Tibial nerve (tissue), 4 donors: ENCODE results near the gene DHRS7C. TPM values are rescaled to one million over a fixed set of nuclear protein-coding genes. Genes with fewer than 3 reads are reported as not detected.

Source experiments
- DNase-seq, 2 donors: peaks; one replicate each; pipeline ENCODE4 v3.0.0-alpha.2; 2019; ENCODE audit warnings: low spot score in 2 of 2
- H3K27ac ChIP-seq, 4 donors: fragments of 200-600 bp; sonication (generic) in 3 of 4; one replicate each; pipeline ENCODE4 v1.5.1; 2017 to 2019; ENCODE audit warnings: mild to moderate bottlenecking in 1 of 4
- H3K27me3 ChIP-seq, 2 donors: fragments of 200-600 bp; sonication (generic) in 1 of 2; one replicate each; pipeline versions ENCODE4 v1.5.1 to v1.6.0; 2017 to 2019
- H3K36me3 ChIP-seq, 3 donors: fragments of 200-600 bp; sonication (generic); one replicate each; pipeline ENCODE4 v1.5.1; 2018 to 2019
- H3K4me1 ChIP-seq, 4 donors: fragments of 200-600 bp; sonication (generic) in 3 of 4; one replicate each; pipeline ENCODE4 v1.5.1; 2017 to 2019
- H3K4me3 ChIP-seq, 4 donors: fragments of 200-600 bp; sonication (generic) in 3 of 4; one replicate each; pipeline ENCODE4 v1.5.1; 2017 to 2019; ENCODE audit warnings: mild to moderate bottlenecking in 1 of 4, moderate library complexity in 1 of 4
- H3K9me3 ChIP-seq, 4 donors: fragments of 200-600 bp; sonication (generic) in 3 of 4; one replicate each; pipeline ENCODE4 v1.5.1; 2017 to 2019
- CTCF ChIP-seq, 5 experiments: fragments of 200-600 bp in 3 of 5; fragments of 450-650 bp in 2 of 5; sonication (generic) in 3 of 5; IDR thresholded peaks; one replicate each; pipeline ENCODE4 v1.5.1; 2016 to 2019; ENCODE audit warnings: antibody characterized with exemption in 5 of 5, mild to moderate bottlenecking in 3 of 5, moderate library complexity in 2 of 5
- EP300 ChIP-seq, 2 donors: sonication (generic); formaldehyde crosslinking; IDR thresholded peaks; one replicate each; pipeline ENCODE4 v1.6.1; 2017; ENCODE audit warnings: antibody characterized with exemption in 2 of 2, mild to moderate bottlenecking in 1 of 2
- POLR2A ChIP-seq, 2 donors: fragments of 450-650 bp; IDR thresholded peaks; one replicate each; pipeline ENCODE4 v1.6.1; 2017; ENCODE audit warnings: antibody characterized with exemption in 2 of 2, mild to moderate bottlenecking in 2 of 2, moderate library complexity in 2 of 2
- WGBS, 2 donors: methylation state at CpG; one replicate each; pipeline ENCODE4 v1.1.5; 2018; 5-methylcytosine and 5-hydroxymethylcytosine counted together
- total RNA-seq, 4 donors: library from RNA; depleted of rRNA; stranded (reverse); fragments of >200 nt; gene quantifications; one replicate each; pipeline ENCODE4 v1.1.0, GENCODE V29; 2016

Gene DHRS7C
- total RNA-seq, 4 donors from 2014 or later = not detected

GRCh38 chr17:9829343-9829742 is 38.0 kb upstream of the DHRS7C start:
- WGBS, 2 donors = 75 to 76% methylated on average over 2 of the region's 2 CpGs

GRCh38 chr17:9828296-9829295 is 37.2 kb upstream of the DHRS7C start:
- TF ChIP-seq CTCF (IDR thresholded peaks at IDR 0.05) (no peak), EP300 (IDR thresholded peaks at IDR 0.05) (no peak), POLR2A (IDR thresholded peaks at IDR 0.05) (no peak)
- DNase-seq = no peak
- WGBS, 2 donors = 62 to 70% methylated on average over 13 of the region's 13 CpGs
- Histone ChIP-seq H3K4me3 (no peak overlapping the region), H3K27ac (no peak overlapping the region), H3K27me3 (no peaks in the 10 kb centered on the region), H3K4me1 (no peaks in the 10 kb centered on the region), H3K9me3 (no peaks in the 10 kb centered on the region), H3K36me3 (no peaks in the 10 kb centered on the region)

More at GRCh38 chr17:9829343-9829742, 38.0 kb upstream of the DHRS7C start:
- no peak overlapping the region for H3K4me3 ChIP-seq
- no peaks in the 10 kb centered on the region for H3K9me3 ChIP-seq
- no peaks in the 10 kb centered on the region for H3K4me1 ChIP-seq
- no peaks in the 10 kb centered on the region for H3K27me3 ChIP-seq
- no peaks in the 10 kb centered on the region for H3K36me3 ChIP-seq
- no peak for TF ChIP-seq CTCF (IDR thresholded peaks at IDR 0.05)
- no peak for TF ChIP-seq EP300 (IDR thresholded peaks at IDR 0.05)
- TF ChIP-seq POLR2A (IDR thresholded peaks at IDR 0.05) = no peak
- H3K27ac ChIP-seq = no peak overlapping the region
- no peak for DNase-seq

- Histone ChIP-seq H3K4me3 (no peak within 1 kb of the TSS), H3K27me3 (no peaks in the 10 kb centered on the region), H3K4me1 (no peaks in the 10 kb centered on the region), H3K36me3 (no peaks in the 10 kb centered on the region), H3K27ac (no peak within 1 kb of the TSS), H3K9me3 (no peaks in the 10 kb centered on the region)
- no peak for DNase-seq
- no peak for TF ChIP-seq CTCF (IDR thresholded peaks at IDR 0.05)
- TF ChIP-seq POLR2A (IDR thresholded peaks at IDR 0.05) = no peak
- TF ChIP-seq EP300 (IDR thresholded peaks at IDR 0.05) = no peak
- WGBS, 2 donors = 54 to 61% methylated on average over 21 of the region's 21 CpGs
Measured at GRCh38 chr17:9825641-9826150, 34.3 kb upstream of the DHRS7C start, which contains the start of gene GLP2R. GLP2R (plus strand) TSS chr17:9825924; CDS start chr17:9826064, 140 bp downstream.

GRCh38 chr17:9824797-9825338 is 33.5 kb upstream of the DHRS7C start:
- no peaks in the 10 kb centered on the region for H3K9me3 ChIP-seq
- TF ChIP-seq CTCF (IDR thresholded peaks at IDR 0.05) = no peak
- no peak for TF ChIP-seq EP300 (IDR thresholded peaks at IDR 0.05)
- no peak for TF ChIP-seq POLR2A (IDR thresholded peaks at IDR 0.05)
- H3K36me3 ChIP-seq = no peaks in the 10 kb centered on the region
- no peak overlapping the region for H3K27ac ChIP-seq
- no peaks in the 10 kb centered on the region for H3K27me3 ChIP-seq
- no peak for DNase-seq
- WGBS, 2 donors = 81% methylated on average over 8 of the region's 8 CpGs
- H3K4me3 ChIP-seq = no peak overlapping the region
- H3K4me1 ChIP-seq = no peaks in the 10 kb centered on the region

GRCh38 chr17:9824094-9824493 is 32.7 kb upstream of the DHRS7C start:
- H3K27ac ChIP-seq = no peak overlapping the region
- H3K4me3 ChIP-seq = no peak overlapping the region
- TF ChIP-seq CTCF (IDR thresholded peaks at IDR 0.05) (no peak), POLR2A (IDR thresholded peaks at IDR 0.05) (no peak), EP300 (IDR thresholded peaks at IDR 0.05) (no peak)
- H3K9me3 ChIP-seq = no peaks in the 10 kb centered on the region
- WGBS, 2 donors = 44 to 65% methylated on average over 3 to 4 of the region's 4 CpGs
- no peak for DNase-seq
- H3K36me3 ChIP-seq = no peaks in the 10 kb centered on the region
- no peaks in the 10 kb centered on the region for H3K4me1 ChIP-seq
- H3K27me3 ChIP-seq = no peaks in the 10 kb centered on the region
